Measurements from ENCODE around the gene EFCAB6. TPM values are rescaled to one million over a fixed set of nuclear protein-coding genes. Genes with fewer than 3 reads are reported as not detected.

Gene EFCAB6
- total RNA-seq, 1 donor from 2014 or later = not detected

DNA sequence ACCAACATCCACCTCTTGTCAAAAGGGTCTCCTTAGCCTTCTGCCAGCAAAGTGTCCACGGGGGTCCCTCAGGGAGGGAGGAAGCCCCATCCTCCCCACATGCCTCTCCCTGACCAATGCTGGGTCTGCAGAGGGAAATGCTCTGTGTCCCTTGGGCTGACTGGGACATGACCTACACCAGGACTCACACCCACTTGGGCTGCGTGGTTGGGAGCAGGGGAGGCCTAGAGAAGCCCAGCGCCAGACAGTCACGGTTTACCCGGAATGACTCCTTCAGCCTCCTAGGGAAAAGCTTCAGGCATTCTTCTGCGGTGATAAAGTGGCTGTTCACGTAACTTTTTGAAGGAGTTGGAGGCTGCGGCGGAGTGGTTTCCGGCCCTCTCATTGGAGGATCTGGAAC lies 180.3 kb downstream of the EFCAB6 start:
- Mint-ChIP-seq H3K4me3 (no peak overlapping the region), H3K27me3 (peaks cover 9% of the 10 kb centered on the region), H3K36me3 (ENCODE audit: low read depth) (no peaks in the 10 kb centered on the region), H3K27ac (no peak overlapping the region), H3K9me3 (no peaks in the 10 kb centered on the region), H3K4me1 (no peaks in the 10 kb centered on the region)
- no peak for ATAC-seq (ENCODE audit: low read depth)
- intact Hi-C loops (cut with micrococcal nuclease) = no loop called here
- ChIA-PET POLR2A (no interaction called here), CTCF (no interaction called here)
- no peak for TF ChIP-seq CTCF (IDR thresholded peaks at IDR 0.05)
- DNase-seq = no peak

- POLR2A ChIA-PET = no interaction called here
- intact Hi-C loops (cut with micrococcal nuclease) = no loop called here
- H3K27me3 Mint-ChIP-seq = peaks cover 9% of the 10 kb centered on the region
- ATAC-seq (ENCODE audit: low read depth) = no peak
- TF ChIP-seq CTCF (IDR thresholded peaks at IDR 0.05) = no peak
- CTCF ChIA-PET = no interaction called here
- no peak overlapping the region for H3K27ac Mint-ChIP-seq
- H3K36me3 Mint-ChIP-seq (ENCODE audit: low read depth) = no peaks in the 10 kb centered on the region
- no peaks in the 10 kb centered on the region for H3K4me1 Mint-ChIP-seq
- no peak overlapping the region for H3K4me3 Mint-ChIP-seq
- no peaks in the 10 kb centered on the region for H3K9me3 Mint-ChIP-seq
- DNase-seq = no peak
Measured at GRCh38 chr22:43631201-43631600, 180.9 kb downstream of the EFCAB6 start.

GRCh38 chr22:43630451-43630850 lies 181.7 kb downstream of the EFCAB6 start:
- ATAC-seq (ENCODE audit: low read depth) = no peak
- H3K4me1 Mint-ChIP-seq = no peaks in the 10 kb centered on the region

DNA sequence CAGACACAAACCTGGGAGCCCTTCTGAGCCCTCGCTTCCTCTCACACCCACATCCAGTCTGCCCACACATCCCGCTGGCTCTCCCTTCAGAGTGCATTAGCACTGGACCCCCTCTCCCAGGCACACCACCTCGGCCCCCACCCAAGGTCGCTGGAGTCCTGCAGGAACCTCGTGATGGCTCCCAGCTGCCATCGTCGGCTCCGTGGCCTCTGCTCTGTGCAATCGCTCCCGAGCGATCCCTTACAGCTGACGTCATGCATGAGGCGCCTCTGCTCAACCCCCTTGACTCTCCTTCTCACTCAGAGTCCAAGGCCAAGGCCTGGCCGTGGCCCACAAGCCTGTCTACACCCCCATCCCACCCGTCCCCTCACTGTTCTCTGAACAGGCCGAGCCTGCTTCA lies 183.9 kb downstream of the EFCAB6 start:
- DNase-seq (no peak), ATAC-seq (ENCODE audit: low read depth) (no peak)
- intact Hi-C loops (cut with micrococcal nuclease) = no loop called here
- no peaks in the 10 kb centered on the region for H3K9me3 Mint-ChIP-seq
- POLR2A ChIA-PET = no interaction called here
- H3K36me3 Mint-ChIP-seq (ENCODE audit: low read depth) = no peaks in the 10 kb centered on the region
- CTCF ChIA-PET = no interaction called here
- H3K27ac Mint-ChIP-seq = no peak overlapping the region
- H3K4me1 Mint-ChIP-seq = no peaks in the 10 kb centered on the region
- H3K27me3 Mint-ChIP-seq = no peaks in the 10 kb centered on the region
- no peak overlapping the region for H3K4me3 Mint-ChIP-seq
- TF ChIP-seq CTCF (IDR thresholded peaks at IDR 0.05) = no peak

More at GRCh38 chr22:43630451-43630850, 181.7 kb downstream of the EFCAB6 start:
- Mint-ChIP-seq H3K9me3 (no peaks in the 10 kb centered on the region), H3K36me3 (ENCODE audit: low read depth) (no peaks in the 10 kb centered on the region), H3K27ac (no peak overlapping the region), H3K4me3 (no peak overlapping the region), H3K27me3 (peaks cover 5% of the 10 kb centered on the region)
- ChIA-PET POLR2A (no interaction called here), CTCF (no interaction called here)
- TF ChIP-seq CTCF (IDR thresholded peaks at IDR 0.05) = no peak
- intact Hi-C loops (cut with micrococcal nuclease) = no loop called here
- DNase-seq = no peak

GRCh38 chr22:43627485-43628213 lies 184.5 kb downstream of the EFCAB6 start:
- CTCF ChIA-PET = no interaction called here
- Mint-ChIP-seq H3K4me1 (no peaks in the 10 kb centered on the region), H3K27ac (no peak overlapping the region), H3K36me3 (ENCODE audit: low read depth) (no peaks in the 10 kb centered on the region), H3K9me3 (no peaks in the 10 kb centered on the region), H3K4me3 (no peak overlapping the region), H3K27me3 (no peaks in the 10 kb centered on the region)
- no peak for TF ChIP-seq CTCF (IDR thresholded peaks at IDR 0.05)
- no peak for ATAC-seq (ENCODE audit: low read depth)
- POLR2A ChIA-PET = no interaction called here
- intact Hi-C loops (cut with micrococcal nuclease) = no loop called here
- no peak for DNase-seq
